DOHH2 (cell line): ENCODE results near the gene RALA.

Experiments used
- H3F3A ChIP-seq: fragments of 200-600 bp; sonication (generic), shearing (Covaris generic); 2 replicates; pipeline ENCODE4 v1.6.0; 2016; ENCODE audit warnings: antibody characterized with exemption, mild to moderate bottlenecking; ENCODE audit not compliant: control insufficient read depth, insufficient read depth
- H3K27ac ChIP-seq: fragments of 200-600 bp; sonication (generic); 2 replicates; pipeline ENCODE4 v1.5.1; 2014; ENCODE audit warnings: low read depth, mild to moderate bottlenecking, low read length, moderate library complexity
- H3K27me3 ChIP-seq: fragments of 200-600 bp; sonication (generic); 2 replicates; pipeline ENCODE4 v1.6.1; 2014; ENCODE audit warnings: mild to moderate bottlenecking, low read length, mixed read lengths; ENCODE audit not compliant: control insufficient read depth
- H3K36me3 ChIP-seq: fragments of 200-600 bp; sonication (generic); 2 replicates; pipeline ENCODE4 v1.6.1; 2014; ENCODE audit warnings: mild to moderate bottlenecking, low read length, moderate library complexity, mixed read lengths; ENCODE audit not compliant: control insufficient read depth
- H3K4me1 ChIP-seq: fragments of 200-600 bp; sonication (generic); 2 replicates; pipeline ENCODE4 v1.6.1; 2014; ENCODE audit warnings: mild to moderate bottlenecking, low read length, mixed read lengths; ENCODE audit not compliant: control insufficient read depth
- H3K4me2 ChIP-seq: fragments of 200-600 bp; sonication (generic); 2 replicates; pipeline ENCODE4 v1.6.0; 2014; ENCODE audit warnings: mild to moderate bottlenecking, low read length, moderate library complexity
- H3K4me3 ChIP-seq: fragments of 200-600 bp; sonication (generic); 2 replicates; pipeline ENCODE4 v1.5.1; 2014; ENCODE audit warnings: mild to moderate bottlenecking, low read length, mixed read lengths
- H3K79me2 ChIP-seq: fragments of 200-600 bp; sonication (generic); 2 replicates; pipeline ENCODE4 v1.6.1; 2014; ENCODE audit warnings: mild to moderate bottlenecking, low read length, mixed read lengths; ENCODE audit not compliant: control insufficient read depth
- H3K9me2 ChIP-seq: fragments of 200-600 bp; sonication (generic); replicated peaks from 2 replicates; pipeline ENCODE4 v1.6.1; 2014; ENCODE audit warnings: mild to moderate bottlenecking, low read length, mixed read lengths; ENCODE audit not compliant: control insufficient read depth
- H3K9me3 ChIP-seq: fragments of 200-600 bp; sonication (generic); 2 replicates; pipeline ENCODE4 v1.6.1; 2014; ENCODE audit warnings: antibody characterized with exemption, low read length, mixed read lengths; ENCODE audit not compliant: control insufficient read depth, insufficient read depth
- H4K20me1 ChIP-seq: fragments of 200-600 bp; sonication (generic); 2 replicates; pipeline ENCODE4 v1.6.0; 2014; ENCODE audit warnings: low read depth, mild to moderate bottlenecking, antibody characterized with exemption, low read length, moderate library complexity; ENCODE audit not compliant: control insufficient read depth, insufficient read depth
- EZH2phosphoT487 ChIP-seq: fragments of 200-600 bp; sonication (generic); IDR thresholded peaks from 2 replicates; pipeline ENCODE4 v1.6.1; 2017; ENCODE audit warnings: borderline replicate concordance, mild to moderate bottlenecking, antibody characterized with exemption, low read length, moderate library complexity, mixed read lengths
- TF ChIP-seq, protein P1 (sequence below): fragments of 200-600 bp; sonication (generic); IDR thresholded peaks from one replicate; pipeline ENCODE4 v1.5.1; 2014; ENCODE audit warnings: antibody characterized with exemption, mild to moderate bottlenecking, low read depth, low read length; ENCODE audit not compliant: poor library complexity, severe bottlenecking

RALA gene

GRCh38 chr7:39592586-39592985, 30.8 kb upstream of the RALA start:
- no peaks in the 10 kb centered on the region; the same call in 1 of the 2 replicates for H3K4me1 ChIP-seq
- H4K20me1 ChIP-seq, result no peaks in the 10 kb centered on the region
- H3F3A ChIP-seq, result 0 out of 2 replicates have a peak, but pooled peaks cover 2% of the 10 kb centered on the region
- peaks cover 8% of the 10 kb centered on the region; the same call in 1 of the 2 replicates for H3K27me3 ChIP-seq
- H3K9me2 ChIP-seq, result no peaks in the 10 kb centered on the region
- H3K4me2 ChIP-seq, result no peak overlapping the region
- no peak overlapping the region for H3K27ac ChIP-seq
- H3K9me3 ChIP-seq, result no peaks in the 10 kb centered on the region
- H3K4me3 ChIP-seq, result no peak overlapping the region
- no peak for TF ChIP-seq EZH2phosphoT487
- TF ChIP-seq, protein P1, sequence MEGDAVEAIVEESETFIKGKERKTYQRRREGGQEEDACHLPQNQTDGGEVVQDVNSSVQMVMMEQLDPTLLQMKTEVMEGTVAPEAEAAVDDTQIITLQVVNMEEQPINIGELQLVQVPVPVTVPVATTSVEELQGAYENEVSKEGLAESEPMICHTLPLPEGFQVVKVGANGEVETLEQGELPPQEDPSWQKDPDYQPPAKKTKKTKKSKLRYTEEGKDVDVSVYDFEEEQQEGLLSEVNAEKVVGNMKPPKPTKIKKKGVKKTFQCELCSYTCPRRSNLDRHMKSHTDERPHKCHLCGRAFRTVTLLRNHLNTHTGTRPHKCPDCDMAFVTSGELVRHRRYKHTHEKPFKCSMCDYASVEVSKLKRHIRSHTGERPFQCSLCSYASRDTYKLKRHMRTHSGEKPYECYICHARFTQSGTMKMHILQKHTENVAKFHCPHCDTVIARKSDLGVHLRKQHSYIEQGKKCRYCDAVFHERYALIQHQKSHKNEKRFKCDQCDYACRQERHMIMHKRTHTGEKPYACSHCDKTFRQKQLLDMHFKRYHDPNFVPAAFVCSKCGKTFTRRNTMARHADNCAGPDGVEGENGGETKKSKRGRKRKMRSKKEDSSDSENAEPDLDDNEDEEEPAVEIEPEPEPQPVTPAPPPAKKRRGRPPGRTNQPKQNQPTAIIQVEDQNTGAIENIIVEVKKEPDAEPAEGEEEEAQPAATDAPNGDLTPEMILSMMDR, result no peak
- H3K79me2 ChIP-seq, result no peaks in the 10 kb centered on the region
- H3K36me3 ChIP-seq, result no peaks in the 10 kb centered on the region

DNA sequence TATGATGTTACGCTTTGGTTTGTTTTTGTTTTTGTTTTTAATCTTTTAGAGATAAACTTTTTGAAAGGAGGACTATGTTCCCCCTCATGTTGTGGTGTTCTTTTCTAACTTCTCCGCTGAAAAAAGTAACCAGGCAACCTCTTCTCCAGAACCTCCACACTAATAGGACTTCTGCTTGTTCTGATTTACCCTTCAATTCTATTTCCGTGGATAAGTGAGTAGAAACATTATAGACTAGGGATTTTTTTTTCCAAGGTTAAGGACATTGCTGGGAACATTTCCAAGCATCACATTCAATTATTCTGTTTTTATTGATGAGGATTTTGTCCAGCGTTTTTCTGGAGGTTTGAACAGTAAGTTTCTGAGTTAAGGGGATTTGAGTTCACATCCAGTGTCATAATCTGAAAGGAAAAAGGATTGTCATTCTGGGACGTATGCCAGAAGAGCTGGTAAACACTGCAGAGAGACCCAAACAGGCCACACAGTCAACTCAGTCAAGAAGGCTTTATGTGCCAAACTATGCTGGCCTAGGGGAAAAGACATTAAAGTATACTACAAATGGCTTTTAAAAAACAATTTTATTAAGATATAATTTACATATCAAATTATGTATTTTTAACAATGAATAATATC, 28.3 kb upstream of the RALA start:
- no peak overlapping the region for H3K27ac ChIP-seq
- TF ChIP-seq EZH2phosphoT487, result no peak
- TF ChIP-seq, protein P1, result no peak
- H3K9me2 ChIP-seq, result no peaks in the 10 kb centered on the region
- no peak overlapping the region for H3K4me2 ChIP-seq
- H4K20me1 ChIP-seq, result no peaks in the 10 kb centered on the region
- H3K4me3 ChIP-seq, result no peak overlapping the region
- no peaks in the 10 kb centered on the region for H3K9me3 ChIP-seq
- H3K27me3 ChIP-seq, result peaks cover 3% of the 10 kb centered on the region; the same call in 1 of the 2 replicates
- H3F3A ChIP-seq, result 0 out of 2 replicates have a peak, but pooled peaks cover under 1% of the 10 kb centered on the region
- no peaks in the 10 kb centered on the region for H3K36me3 ChIP-seq
- no peaks in the 10 kb centered on the region for H3K79me2 ChIP-seq
- no peaks in the 10 kb centered on the region for H3K4me1 ChIP-seq

DNA sequence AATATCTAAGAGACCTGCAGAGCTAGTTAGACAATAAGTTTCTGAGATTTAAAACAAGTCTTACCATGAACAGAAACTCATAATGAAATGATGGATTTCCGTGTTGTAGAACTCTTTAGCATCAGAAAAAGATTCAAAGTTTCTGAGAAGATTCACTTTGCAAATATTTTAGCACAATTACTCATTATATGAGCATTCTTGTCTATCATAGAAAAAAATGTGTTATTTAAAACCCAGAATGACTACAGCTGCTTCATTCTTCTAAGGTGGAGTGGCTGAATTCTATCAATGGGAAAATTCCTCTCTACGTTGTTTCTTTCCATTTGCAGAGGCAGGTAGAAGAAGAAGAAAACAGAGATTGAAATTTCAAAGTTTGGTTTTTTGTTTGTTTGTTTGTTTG, 21.0 kb upstream of the RALA start:
- Histone ChIP-seq H3K4me1 (peaks cover 8% of the 10 kb centered on the region), H3K9me2 (no peaks in the 10 kb centered on the region), H3K27ac (no peak overlapping the region), H4K20me1 (no peaks in the 10 kb centered on the region), H3K36me3 (no peaks in the 10 kb centered on the region), H3K79me2 (no peaks in the 10 kb centered on the region), H3K4me3 (no peak overlapping the region), H3K9me3 (peaks cover 3% of the 10 kb centered on the region; the same call in 1 of the 2 replicates), H3K4me2 (no peak overlapping the region), H3F3A (no peaks in the 10 kb centered on the region), H3K27me3 (no peaks in the 10 kb centered on the region)
- TF ChIP-seq, protein P1, result no peak
- TF ChIP-seq EZH2phosphoT487, result no peak
